HG03159 (cell line): Measurements from ENCODE around the gene ZNF808.
A peak's percentile ranks its signal among the peaks of the same experiment; 100 is the strongest.
"Not testable (repeated sequence)": the region's sequence is repeated elsewhere in the genome, so short reads cannot be mapped to it uniquely, and the experiment has no call there.

Source experiments
- ATAC-seq: cut with Tn5 transposase; IDR thresholded peaks from one replicate; pipeline ENCODE4 v1.9.1; 2021; ENCODE audit warnings: mild to moderate bottlenecking, moderate library complexity; ENCODE audit not compliant: unreplicated experiment

Gene ZNF808

DNA sequence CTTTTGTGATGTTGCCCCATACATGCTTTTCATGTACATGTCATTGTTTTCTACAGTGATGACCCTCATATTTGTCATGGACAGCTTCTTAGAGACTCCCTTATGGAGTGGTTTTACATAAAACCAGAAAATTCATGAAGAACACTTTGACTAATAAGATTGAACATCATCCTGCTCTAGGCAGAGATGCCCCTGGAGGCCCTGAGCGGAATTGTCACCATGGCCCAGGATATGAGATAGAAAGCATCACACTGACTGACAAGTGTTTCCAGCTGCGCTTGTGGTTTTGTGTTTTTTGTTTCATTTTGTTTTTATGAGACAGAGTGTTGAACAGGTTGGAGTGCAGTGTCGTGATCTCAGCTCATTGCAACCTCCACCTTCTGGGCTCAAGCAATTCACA, 64.8 kb downstream of the ZNF808 start:
- no peak for ATAC-seq

GRCh38 chr19:52593441-52593840, 66.0 kb downstream of the ZNF808 start:
- not testable (repeated sequence) for ATAC-seq

DNA sequence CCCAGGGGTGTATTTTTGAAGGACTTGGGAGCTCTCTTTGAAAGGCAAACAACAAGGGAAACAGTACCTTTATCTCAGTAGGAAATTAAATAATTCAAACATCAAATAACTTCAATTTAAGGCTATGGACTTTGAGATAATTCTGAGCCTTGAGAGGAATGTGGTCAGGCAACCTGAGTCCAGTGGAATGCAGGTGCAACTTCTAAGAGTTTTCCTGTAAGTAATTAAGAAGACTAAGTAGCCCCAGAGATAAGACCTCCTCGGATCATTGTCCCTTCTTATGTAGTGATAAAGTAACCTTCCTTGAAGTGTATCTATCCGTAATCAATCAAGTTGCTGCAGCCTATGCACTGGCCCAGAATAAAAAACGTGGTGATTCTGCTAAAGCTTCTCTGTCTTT, 71.8 kb downstream of the ZNF808 start:
- no peak for ATAC-seq

DNA sequence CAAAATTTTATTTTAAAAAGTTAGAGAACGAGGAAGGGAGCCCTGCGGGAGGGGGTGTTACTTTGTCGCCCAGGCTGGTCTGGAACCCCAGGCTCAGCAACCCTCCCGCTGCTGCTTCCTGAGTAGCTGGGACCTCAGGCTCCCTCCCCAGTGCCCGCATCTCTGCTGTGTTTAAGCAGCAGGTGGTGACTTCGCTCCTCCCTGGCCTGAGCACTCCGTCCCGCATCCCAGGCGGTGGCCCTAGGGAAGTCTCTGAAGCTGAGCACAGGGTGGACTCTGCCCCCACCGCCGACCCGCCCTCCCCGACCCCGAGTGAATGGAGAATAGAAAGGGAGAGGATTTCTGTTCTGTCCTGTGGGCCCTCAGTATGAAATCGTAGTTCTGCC, 73.2 kb downstream of the ZNF808 start:
- peak; percentile 20 for ATAC-seq

- peak; percentile 93 for ATAC-seq
These were observed 73.8 kb downstream of the ZNF808 start for GRCh38 chr19:52601025-52601973.

DNA sequence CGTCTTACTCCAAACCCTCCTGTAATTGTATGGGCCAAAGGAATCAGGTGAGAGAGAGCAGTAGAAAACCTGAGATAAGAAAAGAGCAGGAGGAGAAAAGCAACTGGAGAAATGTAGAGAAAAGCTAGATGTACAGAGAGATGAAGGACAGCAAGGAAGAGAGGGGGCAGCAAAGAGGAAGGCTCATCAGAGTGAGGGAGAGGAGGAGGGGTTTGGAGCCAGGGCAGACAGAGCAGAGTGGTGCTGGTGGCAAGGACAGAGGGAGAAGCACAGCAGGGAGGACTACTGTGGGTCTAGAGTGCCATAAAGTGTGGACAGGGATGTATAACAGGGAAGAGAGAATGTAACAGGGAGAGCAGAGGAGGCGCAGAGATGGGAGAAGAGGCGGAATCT, 74.5 kb downstream of the ZNF808 start:
- not testable (repeated sequence) for ATAC-seq

DNA sequence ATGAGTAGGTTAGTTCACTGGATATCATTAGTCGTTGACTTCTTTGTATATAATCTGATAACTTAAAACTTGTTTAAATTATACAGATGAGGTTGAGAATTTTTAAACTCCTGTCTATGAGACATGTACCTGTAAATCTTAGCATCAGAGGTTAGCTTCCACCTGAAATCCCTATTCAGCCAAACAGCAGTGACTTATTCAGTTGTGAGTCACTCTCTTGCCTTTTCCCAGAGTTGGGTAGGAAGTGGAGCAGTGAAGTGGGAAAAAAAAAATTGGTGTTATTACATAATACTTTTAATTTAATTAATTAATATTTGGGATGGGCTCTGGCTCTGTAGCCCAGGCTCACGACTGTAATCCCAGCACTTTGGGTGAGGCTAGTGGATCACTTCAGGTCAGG, 75.5 kb downstream of the ZNF808 start:
- no peak for ATAC-seq

GRCh38 chr19:52603558-52604207, 76.2 kb downstream of the ZNF808 start:
- ATAC-seq = no peak
